Measurements from ENCODE around the gene PRDM16. TPM values are rescaled to one million over a fixed set of nuclear protein-coding genes. Genes with fewer than 3 reads are reported as not detected.

PRDM16 gene
- total and polyA plus RNA-seq, 2 of the 4 experiments (the other 2 are of a cell fraction): 0.02 TPM; not detected in 1

GRCh38 chr1:3111348-3112021 is 42.5 kb downstream of the PRDM16 start:
- Histone ChIP-seq H3K4me2 (ENCODE audit: low read depth, low read length) (no peak overlapping the region), H3K9ac (ENCODE audit: low read depth, low read length) (no peak overlapping the region), H4K20me1 (ENCODE audit: insufficient read depth, low read length) (no peaks in the 10 kb centered on the region), H4K5ac (ENCODE audit: low read depth, low read length) (no peak overlapping the region), H2BK5ac (ENCODE audit: low read depth, low read length, poor library complexity, severe bottlenecking) (no peak overlapping the region), H3K56ac (ENCODE audit: extremely low read depth, insufficient read depth, low read length) (no peak overlapping the region), H3K4ac (ENCODE audit: low read depth, low read length) (no peak overlapping the region), H2BK15ac (ENCODE audit: low read depth, low read length) (no peak overlapping the region), H4K91ac (ENCODE audit: insufficient read depth, low read depth, low read length) (no peak overlapping the region), H3K9me1 (ENCODE audit: insufficient read depth, low read length) (no peaks in the 10 kb centered on the region), H3K79me1 (ENCODE audit: low read depth in 1 of 2, low read length in 2 of 2) (no peaks in the 10 kb centered on the region), H3K27me3 (ENCODE audit: control insufficient read depth, insufficient read depth, low read length) (no peaks in the 10 kb centered on the region), H3K14ac (replicated peaks; ENCODE audit: low read depth, low read length) (no peak overlapping the region), H3K9me3 (ENCODE audit: control insufficient read depth, insufficient read depth, low read length) (peaks cover 32% of the 10 kb centered on the region; the same call in 1 of the 2 replicates), H2AFZ (replicated peaks; ENCODE audit: low read length, poor library complexity) (no peak overlapping the region), H2AK5ac (ENCODE audit: low read depth, low read length) (no peak overlapping the region), H3K36me3 (ENCODE audit: control insufficient read depth, insufficient read depth, low read length) (no peaks in the 10 kb centered on the region), H2BK120ac (ENCODE audit: low read depth, low read length) (no peak overlapping the region), H3K23ac (ENCODE audit: low read depth, low read length) (no peak overlapping the region), H2AK9ac (replicated peaks; ENCODE audit: low read depth, low read length, poor library complexity) (no peak overlapping the region), H3K18ac (ENCODE audit: low read depth, low read length) (no peak overlapping the region), H2BK20ac (ENCODE audit: low read depth, low read length) (no peak overlapping the region), H3K4me1 (ENCODE audit: control insufficient read depth, insufficient read depth, low read length) (no peaks in the 10 kb centered on the region), H4K8ac (ENCODE audit: low read depth in 2 of 2, low read length in 2 of 2) (no peak overlapping the region), H3K4me3 (ENCODE audit: insufficient read depth, low read depth, low read length) (no peak overlapping the region), H3K27ac (ENCODE audit: insufficient read depth, low read length) (no peak overlapping the region)
- in situ Hi-C loops (cut with MboI; ENCODE audit: low sequenced_read_pairs): no loop called here
- intact Hi-C loops (cut with micrococcal nuclease): no loop called here
- dilution Hi-C loops (cut with HindIII; ENCODE audit: low sequenced_read_pairs, unreplicated experiment): no loop called here
- DNase-seq: no peak
- TF ChIP-seq POLR2A (IDR thresholded peaks at IDR 0.05; ENCODE audit: low read depth, low read length) (no peak), RAD21 (IDR thresholded peaks at IDR 0.05; ENCODE audit: low read length) (no peak), CTCF (conservative IDR thresholded peaks at IDR 0.05; ENCODE audit: low read depth, low read length) (no peak), SMC3 (IDR thresholded peaks at IDR 0.05; ENCODE audit: low read depth, low read length) (no peak), RCOR1 (IDR thresholded peaks at IDR 0.05; ENCODE audit: insufficient replicate concordance, low read length) (no peak), RFX5 (IDR thresholded peaks at IDR 0.05; ENCODE audit: low read depth, low read length) (no peak), NFE2L2 (IDR thresholded peaks at IDR 0.05; ENCODE audit: low read depth, low read length) (no peak), MAZ (IDR thresholded peaks at IDR 0.05; ENCODE audit: borderline replicate concordance, low read depth, low read length) (no peak), MXI1 (IDR thresholded peaks at IDR 0.05; ENCODE audit: borderline replicate concordance, low read depth, low read length) (no peak), CHD1 (IDR thresholded peaks at IDR 0.05; ENCODE audit: low read depth, low read length) (no peak), BHLHE40 (IDR thresholded peaks at IDR 0.05; ENCODE audit: low read depth, low read length) (no peak), CEBPB (IDR thresholded peaks at IDR 0.05; ENCODE audit: low read depth, low read length) (no peak), FOS (IDR thresholded peaks at IDR 0.05; ENCODE audit: low read depth, low read length) (no peak)
- TF ChIP-seq, protein P1, sequence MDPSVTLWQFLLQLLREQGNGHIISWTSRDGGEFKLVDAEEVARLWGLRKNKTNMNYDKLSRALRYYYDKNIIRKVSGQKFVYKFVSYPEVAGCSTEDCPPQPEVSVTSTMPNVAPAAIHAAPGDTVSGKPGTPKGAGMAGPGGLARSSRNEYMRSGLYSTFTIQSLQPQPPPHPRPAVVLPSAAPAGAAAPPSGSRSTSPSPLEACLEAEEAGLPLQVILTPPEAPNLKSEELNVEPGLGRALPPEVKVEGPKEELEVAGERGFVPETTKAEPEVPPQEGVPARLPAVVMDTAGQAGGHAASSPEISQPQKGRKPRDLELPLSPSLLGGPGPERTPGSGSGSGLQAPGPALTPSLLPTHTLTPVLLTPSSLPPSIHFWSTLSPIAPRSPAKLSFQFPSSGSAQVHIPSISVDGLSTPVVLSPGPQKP (IDR thresholded peaks at IDR 0.05; ENCODE audit: borderline replicate concordance, low read depth, low read length): no peak
- POLR2A ChIA-PET (ENCODE audit: unreplicated experiment): no interaction called here
- no peak for ATAC-seq (ENCODE audit: low read depth)
- WGBS, 2 experiments (ENCODE audit: extremely low coverage in 2 of 2, insufficient read length in 1 of 2): 53 to 86% methylated on average over 1 to 3 of the region's 36 CpGs
- BruUV-seq (replicated peaks): no TSS peak
- CTCF ChIA-PET: no interaction called here
